HUES64 (cell line): ENCODE measurements around the gene COL9A3. TPM values are rescaled to one million over a fixed set of nuclear protein-coding genes. Genes with fewer than 3 reads are reported as not detected.

Experiments
- H3K27ac ChIP-seq: 2 replicates; pipeline ENCODE4 v1.7.0; 2013; ENCODE audit warnings: low read depth, low read length, inconsistent platforms
- H3K27me3 ChIP-seq: 2 replicates; pipeline ENCODE4 v1.6.1; 2013; ENCODE audit warnings: mild to moderate bottlenecking, low read length; ENCODE audit not compliant: insufficient read depth
- H3K36me3 ChIP-seq: 2 replicates; pipeline ENCODE4 v1.6.1; 2013; ENCODE audit warnings: mild to moderate bottlenecking, low read length; ENCODE audit not compliant: insufficient read depth
- H3K4me1 ChIP-seq: 2 replicates; pipeline ENCODE4 v1.6.1; 2013; ENCODE audit warnings: mild to moderate bottlenecking, low read length, moderate library complexity; ENCODE audit not compliant: insufficient read depth
- H3K4me3 ChIP-seq: 2 replicates; pipeline ENCODE4 v1.5.1; 2013; ENCODE audit warnings: mild to moderate bottlenecking, low read length, moderate library complexity
- H3K9ac ChIP-seq: 2 replicates; pipeline ENCODE4 v1.6.1; 2013; ENCODE audit warnings: mild to moderate bottlenecking, low read depth, low read length
- H3K9me3 ChIP-seq: 2 replicates; pipeline ENCODE4 v1.6.1; 2013; ENCODE audit warnings: low read depth, low read length; ENCODE audit not compliant: insufficient read depth
- WGBS: fragments of 150-250, 120-280 bp; methylation state at CpG from one replicate; pipeline ENCODE4 v1.1.7; 2013; ENCODE audit warnings: missing lambda C conversion rate; 5-methylcytosine and 5-hydroxymethylcytosine counted together
- polyA plus RNA-seq, 2 experiments: library from polyadenylated mRNA; stranded (reverse); fragments of 50-300 nt; gene quantifications; one replicate each; pipeline ENCODE4 v1.2.3, GENCODE V29; 2013

Gene COL9A3
- polyA plus RNA-seq (2013, experiment 1 of 2) = 37.3 TPM
- 34.6 TPM for polyA plus RNA-seq (2013, experiment 2 of 2)

- 8% methylated on average over 107 of the region's 108 CpGs for WGBS
- Histone ChIP-seq H3K9me3 (no peaks in the 10 kb centered on the region), H3K4me1 (peaks cover 11% of the 10 kb centered on the region), H3K4me3 (peak within 1 kb of the TSS; percentile 62), H3K9ac (peak within 1 kb of the TSS; percentile 82), H3K36me3 (peaks cover 13% of the 10 kb centered on the region), H3K27ac (peak within 1 kb of the TSS; percentile 80), H3K27me3 (peaks cover 13% of the 10 kb centered on the region)
Observed at GRCh38 chr20:62816884-62817873, at the start of gene COL9A3. Gene COL9A3, plus strand, starts transcription at chr20:62817050. Its CDS starts 15 bp downstream, at chr20:62817065.

GRCh38 chr20:62768234-62768546 is 48.7 kb upstream of the COL9A3 start:
- Histone ChIP-seq H3K36me3 (no peaks in the 10 kb centered on the region), H3K27ac (no peak overlapping the region), H3K27me3 (no peaks in the 10 kb centered on the region), H3K9ac (no peak overlapping the region), H3K4me3 (no peak overlapping the region), H3K9me3 (no peaks in the 10 kb centered on the region), H3K4me1 (no peaks in the 10 kb centered on the region)
- WGBS = 91% methylated on average over 8 of the region's 8 CpGs

- no peak overlapping the region for H3K9ac ChIP-seq
- no peaks in the 10 kb centered on the region for H3K36me3 ChIP-seq
- 72% methylated on average over 21 of the region's 21 CpGs for WGBS
- H3K4me3 ChIP-seq = no peak overlapping the region
- no peaks in the 10 kb centered on the region for H3K9me3 ChIP-seq
- no peaks in the 10 kb centered on the region for H3K4me1 ChIP-seq
- no peak overlapping the region for H3K27ac ChIP-seq
- H3K27me3 ChIP-seq = no peaks in the 10 kb centered on the region
Observed at GRCh38 chr20:62768551-62769287, 48.1 kb upstream of the COL9A3 start.

- 92% methylated on average over 16 of the region's 16 CpGs for WGBS
- H3K27ac ChIP-seq = no peak overlapping the region
- H3K27me3 ChIP-seq = no peaks in the 10 kb centered on the region
- no peaks in the 10 kb centered on the region for H3K36me3 ChIP-seq
- H3K9ac ChIP-seq = no peak overlapping the region
- H3K9me3 ChIP-seq = no peaks in the 10 kb centered on the region
- H3K4me1 ChIP-seq = no peaks in the 10 kb centered on the region
- H3K4me3 ChIP-seq = no peak overlapping the region
Observed at GRCh38 chr20:62769346-62770071, 47.3 kb upstream of the COL9A3 start.

GRCh38 chr20:62770111-62770910 is 46.5 kb upstream of the COL9A3 start:
- Histone ChIP-seq H3K9ac (no peak overlapping the region), H3K4me1 (no peaks in the 10 kb centered on the region), H3K9me3 (no peaks in the 10 kb centered on the region), H3K4me3 (no peak overlapping the region), H3K36me3 (no peaks in the 10 kb centered on the region), H3K27me3 (no peaks in the 10 kb centered on the region), H3K27ac (no peak overlapping the region)
- 95% methylated on average over 20 of the region's 20 CpGs for WGBS

GRCh38 chr20:62770916-62771315 is 45.9 kb upstream of the COL9A3 start:
- Histone ChIP-seq H3K4me1 (no peaks in the 10 kb centered on the region), H3K9me3 (no peaks in the 10 kb centered on the region), H3K9ac (no peak overlapping the region), H3K27me3 (no peaks in the 10 kb centered on the region; the same call in 1 of the 2 replicates), H3K36me3 (no peaks in the 10 kb centered on the region), H3K27ac (no peak overlapping the region), H3K4me3 (no peak overlapping the region)
- 92% methylated on average over 14 of the region's 14 CpGs for WGBS

GRCh38 chr20:62771396-62772102 is 45.3 kb upstream of the COL9A3 start:
- H3K27ac ChIP-seq = no peak overlapping the region
- WGBS = 91% methylated on average over 25 of the region's 25 CpGs
- H3K9ac ChIP-seq = no peak overlapping the region
- peaks cover 3% of the 10 kb centered on the region; the same call in 1 of the 2 replicates for H3K4me1 ChIP-seq
- H3K4me3 ChIP-seq = no peak overlapping the region
- no peaks in the 10 kb centered on the region; the same call in 1 of the 2 replicates for H3K27me3 ChIP-seq
- H3K36me3 ChIP-seq = no peaks in the 10 kb centered on the region
- H3K9me3 ChIP-seq = no peaks in the 10 kb centered on the region

GRCh38 chr20:62772103-62772611 is 44.7 kb upstream of the COL9A3 start:
- Histone ChIP-seq H3K4me1 (peaks cover 4% of the 10 kb centered on the region; the same call in 1 of the 2 replicates), H3K9ac (no peak overlapping the region), H3K27me3 (no peaks in the 10 kb centered on the region; the same call in 1 of the 2 replicates), H3K9me3 (no peaks in the 10 kb centered on the region), H3K4me3 (no peak overlapping the region), H3K27ac (no peak overlapping the region), H3K36me3 (no peaks in the 10 kb centered on the region)
- WGBS = 96% methylated on average over 23 of the region's 23 CpGs

GRCh38 chr20:62772619-62772989 is 44.2 kb upstream of the COL9A3 start:
- WGBS = 90% methylated on average over 11 of the region's 11 CpGs
- Histone ChIP-seq H3K9me3 (no peaks in the 10 kb centered on the region), H3K4me1 (peaks cover 4% of the 10 kb centered on the region; the same call in 1 of the 2 replicates), H3K36me3 (no peaks in the 10 kb centered on the region), H3K4me3 (no peak overlapping the region), H3K27ac (no peak overlapping the region), H3K9ac (no peak overlapping the region), H3K27me3 (no peaks in the 10 kb centered on the region; the same call in 1 of the 2 replicates)
